Peyer's patch (tissue), 4 donors: Measurements from ENCODE around the gene MAN1C1.

Experiments used
- CTCF ChIP-seq, 6 experiments: fragments of 450-650 bp in 4 of 6; fragments of 200-600 bp in 2 of 6; sonication (generic) in 1 of 6; IDR thresholded peaks; one replicate each; pipeline ENCODE4 v1.5.1; 2017 to 2019; ENCODE audit warnings: antibody characterized with exemption in 6 of 6, mild to moderate bottlenecking in 3 of 6, moderate library complexity in 1 of 6
- POLR2A ChIP-seq, 2 donors: fragments of 450-650 bp; IDR thresholded peaks; one replicate each; pipeline ENCODE4 v1.5.1; 2017; ENCODE audit warnings: antibody characterized with exemption in 2 of 2, mild to moderate bottlenecking in 2 of 2, moderate library complexity in 2 of 2

- TF ChIP-seq POLR2A (IDR thresholded peaks at IDR 0.05) (no peak), CTCF (IDR thresholded peaks at IDR 0.05) (peak in 5 of 6 experiments; percentile 9 to 38 (median 24))
Observed at GRCh38 chr1:25692560-25692959, 76.0 kb downstream of the MAN1C1 start.
